ENCODE data around the gene BMF.

DNA sequence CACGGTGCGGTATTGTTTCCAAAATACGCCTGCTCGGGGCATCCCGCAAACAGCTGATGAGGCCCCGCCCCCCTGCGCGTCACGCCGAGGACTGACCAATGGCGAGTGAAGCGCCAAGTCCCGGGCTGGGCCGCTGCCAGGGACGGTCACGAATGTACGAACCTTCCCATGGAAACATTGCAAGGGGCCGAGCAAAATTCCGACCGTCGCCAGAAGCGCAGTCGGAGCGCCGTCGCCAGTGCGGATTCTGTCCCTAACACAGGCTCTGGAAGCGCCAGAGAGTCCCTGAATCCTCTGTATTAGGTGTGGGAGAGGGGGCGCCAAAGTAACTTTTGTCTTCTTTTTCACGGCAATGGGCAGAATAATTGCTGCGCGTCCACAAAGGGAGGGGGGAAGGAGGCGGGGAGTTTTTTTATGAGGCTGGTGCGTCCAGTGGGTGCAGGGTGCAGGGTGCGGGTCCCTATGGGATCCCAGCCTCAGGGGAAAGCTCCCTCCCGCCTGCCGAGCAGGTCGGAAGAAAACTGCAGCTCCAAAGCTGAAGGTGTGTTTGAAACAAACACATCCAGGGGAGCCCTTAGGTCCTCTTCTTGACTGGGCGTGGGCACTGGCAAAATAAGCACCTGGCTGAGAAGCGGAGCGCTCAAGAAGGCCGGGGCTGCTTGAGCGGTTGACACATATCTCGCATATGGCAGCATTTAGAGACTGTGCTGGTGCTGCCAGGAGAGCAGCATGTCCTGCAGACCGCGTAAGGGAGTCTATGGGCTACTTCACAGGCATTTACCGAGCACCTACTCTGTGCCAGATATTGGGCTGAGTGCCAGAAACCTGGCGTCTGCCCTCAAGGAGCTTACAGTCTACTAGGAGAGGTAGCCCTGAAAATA, at the start of gene BMF:
- TF ChIP-seq EZH2 (IDR thresholded peaks at IDR 0.05; ENCODE audit: insufficient read depth, poor library complexity, severe bottlenecking) (no peak), EZH2phosphoT487 (IDR thresholded peaks at IDR 0.05; ENCODE audit: insufficient read depth, low read depth) (no peak)
